Measurements from ENCODE around the gene NTM.
A peak's percentile ranks its signal among the peaks of the same experiment; 100 is the strongest.
"Not testable (repeated sequence)": the region's sequence is repeated elsewhere in the genome, so short reads cannot be mapped to it uniquely, and the experiment has no call there.

The NTM gene

GRCh38 chr11:131667566-131667965, 297.2 kb downstream of the NTM start:
- DNase-seq (ENCODE audit: low read depth in 2 of 2), result no peak

- DNase-seq (ENCODE audit: low read depth in 2 of 2), result peak; percentile 37 to 46
Measured at GRCh38 chr11:131668500-131669400, 298.3 kb downstream of the NTM start.

- no peak for DNase-seq (ENCODE audit: low read depth in 2 of 2)
Measured at GRCh38 chr11:131669401-131669780, 299.0 kb downstream of the NTM start.

GRCh38 chr11:131670876-131671275, 300.5 kb downstream of the NTM start:
- no peak for DNase-seq (ENCODE audit: low read depth in 2 of 2)

GRCh38 chr11:131671320-131671719, 300.9 kb downstream of the NTM start:
- DNase-seq (ENCODE audit: low read depth in 2 of 2), result no peak

- no peak for DNase-seq (ENCODE audit: low read depth in 2 of 2)
Measured at GRCh38 chr11:131671734-131672133, 301.3 kb downstream of the NTM start.

- no peak for DNase-seq (ENCODE audit: low read depth in 2 of 2)
Measured at GRCh38 chr11:131672191-131672590, 301.8 kb downstream of the NTM start.

- peak; percentile 16 to 51 for DNase-seq (ENCODE audit: low read depth in 2 of 2)
Measured at GRCh38 chr11:131674051-131674755, 303.8 kb downstream of the NTM start.

- DNase-seq (ENCODE audit: low read depth in 2 of 2), result no peak
Measured at GRCh38 chr11:131675121-131675888, 304.9 kb downstream of the NTM start.

GRCh38 chr11:131677828-131678470, 307.5 kb downstream of the NTM start:
- DNase-seq (ENCODE audit: low read depth in 2 of 2), result no peak

- no peak for DNase-seq (ENCODE audit: low read depth in 2 of 2)
Measured at GRCh38 chr11:131678658-131679340, 308.4 kb downstream of the NTM start.

GRCh38 chr11:131680448-131680847, 310.0 kb downstream of the NTM start:
- not testable (repeated sequence) for DNase-seq (ENCODE audit: low read depth in 2 of 2)

GRCh38 chr11:131681920-131682319, 311.5 kb downstream of the NTM start:
- no peak for DNase-seq (ENCODE audit: low read depth in 2 of 2)

GRCh38 chr11:131682373-131683015, 312.1 kb downstream of the NTM start:
- DNase-seq (ENCODE audit: low read depth in 2 of 2), result no peak

GRCh38 chr11:131683131-131683530, 312.7 kb downstream of the NTM start:
- DNase-seq (ENCODE audit: low read depth in 2 of 2), result no peak

GRCh38 chr11:131683666-131684065, 313.3 kb downstream of the NTM start:
- no peak for DNase-seq (ENCODE audit: low read depth in 2 of 2)

GRCh38 chr11:131684111-131685060, 314.0 kb downstream of the NTM start:
- DNase-seq (ENCODE audit: low read depth in 2 of 2), result no peak

- no peak for DNase-seq (ENCODE audit: low read depth in 2 of 2)
Measured at GRCh38 chr11:131685206-131685605, 314.8 kb downstream of the NTM start.

GRCh38 chr11:131685906-131686305, 315.5 kb downstream of the NTM start:
- no peak for DNase-seq (ENCODE audit: low read depth in 2 of 2)
